ENCODE data around the gene MCF2L.

The MCF2L gene

GRCh38 chr13:112947796-112948195, 21.2 kb upstream of the MCF2L start:
- DNase-seq (ENCODE audit: extremely low read depth in 1 of 2, low read depth in 1 of 2) = no peak

- no peak for DNase-seq (ENCODE audit: extremely low read depth in 1 of 2, low read depth in 1 of 2)
Observed at GRCh38 chr13:112951674-112952371, 17.2 kb upstream of the MCF2L start.

- no peak for DNase-seq (ENCODE audit: extremely low read depth in 1 of 2, low read depth in 1 of 2)
Observed at GRCh38 chr13:112952759-112953551, 16.1 kb upstream of the MCF2L start.

- DNase-seq (ENCODE audit: extremely low read depth in 1 of 2, low read depth in 1 of 2) = no peak
Observed at GRCh38 chr13:112953591-112954487, 15.2 kb upstream of the MCF2L start.

GRCh38 chr13:112954488-112955270, 14.3 kb upstream of the MCF2L start:
- no peak for DNase-seq (ENCODE audit: extremely low read depth in 1 of 2, low read depth in 1 of 2)

GRCh38 chr13:112955271-112955937, 13.6 kb upstream of the MCF2L start:
- DNase-seq (ENCODE audit: extremely low read depth in 1 of 2, low read depth in 1 of 2) = no peak

- no peak for DNase-seq (ENCODE audit: extremely low read depth in 1 of 2, low read depth in 1 of 2)
Observed at GRCh38 chr13:112955956-112956355, 13.1 kb upstream of the MCF2L start.

GRCh38 chr13:112956571-112957294, 12.3 kb upstream of the MCF2L start:
- DNase-seq (ENCODE audit: extremely low read depth in 1 of 2, low read depth in 1 of 2) = no peak

- no peak for DNase-seq (ENCODE audit: extremely low read depth in 1 of 2, low read depth in 1 of 2)
Observed at GRCh38 chr13:112957295-112957677, 11.7 kb upstream of the MCF2L start.

- DNase-seq (ENCODE audit: extremely low read depth in 1 of 2, low read depth in 1 of 2) = no peak
Observed at GRCh38 chr13:112958127-112958989, 10.7 kb upstream of the MCF2L start.

GRCh38 chr13:112959206-112959605, 9.8 kb upstream of the MCF2L start:
- no peak for DNase-seq (ENCODE audit: extremely low read depth in 1 of 2, low read depth in 1 of 2)

GRCh38 chr13:112959701-112960542, 9.1 kb upstream of the MCF2L start:
- DNase-seq (ENCODE audit: extremely low read depth in 1 of 2, low read depth in 1 of 2) = no peak

- DNase-seq (ENCODE audit: extremely low read depth in 1 of 2, low read depth in 1 of 2) = no peak
Observed at GRCh38 chr13:112960706-112961105, 8.3 kb upstream of the MCF2L start.

- no peak for DNase-seq (ENCODE audit: extremely low read depth in 1 of 2, low read depth in 1 of 2)
Observed at GRCh38 chr13:112961457-112962369, 7.3 kb upstream of the MCF2L start.

- DNase-seq (ENCODE audit: extremely low read depth in 1 of 2, low read depth in 1 of 2) = no peak
Observed at GRCh38 chr13:112962396-112962795, 6.6 kb upstream of the MCF2L start.

GRCh38 chr13:112962911-112963625, 5.9 kb upstream of the MCF2L start:
- DNase-seq (ENCODE audit: extremely low read depth in 1 of 2, low read depth in 1 of 2) = no peak
